Parathyroid adenoma (tissue), 2 donors: Measurements from ENCODE around the gene PRKCA.

Source experiments
- H2AFZ ChIP-seq: fragments of 300-600 bp; sonication (generic); one replicate; pipeline ENCODE4 v1.7.0; 2017; ENCODE audit warnings: antibody characterized with exemption, mild to moderate bottlenecking
- H3K27ac ChIP-seq: fragments of 300-600 bp; sonication (generic); one replicate; pipeline ENCODE4 v1.7.0; 2017
- H3K27me3 ChIP-seq: fragments of 300-600 bp; sonication (generic); one replicate; pipeline ENCODE4 v1.7.0; 2017; ENCODE audit warnings: low read length; ENCODE audit not compliant: control insufficient read depth, insufficient read depth
- H3K36me3 ChIP-seq: fragments of 300-600 bp; sonication (generic); one replicate; pipeline ENCODE4 v1.7.0; 2017; ENCODE audit warnings: low read length; ENCODE audit not compliant: control insufficient read depth, insufficient read depth
- H3K4me1 ChIP-seq: fragments of 300-600 bp; sonication (generic); one replicate; pipeline ENCODE4 v1.7.0; 2017; ENCODE audit warnings: control low read depth
- H3K4me2 ChIP-seq: fragments of 300-600 bp; sonication (generic); one replicate; pipeline ENCODE4 v1.7.0; 2017; ENCODE audit warnings: low read length
- H3K4me3 ChIP-seq: fragments of 300-600 bp; sonication (generic); one replicate; pipeline ENCODE4 v1.7.0; 2017; ENCODE audit warnings: low read depth, low read length
- H3K79me2 ChIP-seq: fragments of 300-600 bp; sonication (generic); one replicate; pipeline ENCODE4 v1.7.0; 2017; ENCODE audit warnings: control low read depth
- H3K9ac ChIP-seq: fragments of 300-600 bp; sonication (generic); one replicate; pipeline ENCODE4 v1.7.0; 2017; ENCODE audit warnings: mild to moderate bottlenecking
- H3K9me3 ChIP-seq: fragments of 300-600 bp; sonication (generic); one replicate; pipeline ENCODE4 v1.7.0; 2017; ENCODE audit warnings: low read length; ENCODE audit not compliant: control insufficient read depth
- CTCF ChIP-seq: fragments of 300-600 bp; sonication (generic); IDR thresholded peaks from one replicate; pipeline ENCODE4 v1.7.0; 2017; ENCODE audit warnings: antibody characterized with exemption, mild to moderate bottlenecking
- donor health status: primary hyperparathyroidism.

PRKCA gene

GRCh38 chr17:66435182-66435581 lies 132.8 kb downstream of the PRKCA start:
- H3K79me2 ChIP-seq = no peaks in the 10 kb centered on the region
- no peak for TF ChIP-seq CTCF
- H3K4me1 ChIP-seq = no peaks in the 10 kb centered on the region
- no peak overlapping the region for H3K27ac ChIP-seq
- H3K9ac ChIP-seq = no peak overlapping the region
- H3K27me3 ChIP-seq = no peaks in the 10 kb centered on the region
- H2AFZ ChIP-seq = no peak overlapping the region
- H3K4me2 ChIP-seq = no peak overlapping the region
- H3K4me3 ChIP-seq = no peak overlapping the region
- H3K36me3 ChIP-seq = no peaks in the 10 kb centered on the region
- no peaks in the 10 kb centered on the region for H3K9me3 ChIP-seq

- Histone ChIP-seq H3K4me3 (no peak overlapping the region), H3K27me3 (no peaks in the 10 kb centered on the region), H3K79me2 (no peaks in the 10 kb centered on the region), H3K9ac (no peak overlapping the region), H2AFZ (no peak overlapping the region), H3K9me3 (no peaks in the 10 kb centered on the region), H3K36me3 (no peaks in the 10 kb centered on the region), H3K4me1 (no peaks in the 10 kb centered on the region), H3K27ac (no peak overlapping the region), H3K4me2 (no peak overlapping the region)
- no peak for TF ChIP-seq CTCF
Measured at GRCh38 chr17:66436631-66437030, 134.2 kb downstream of the PRKCA start.

- Histone ChIP-seq H2AFZ (no peak overlapping the region), H3K9ac (no peak overlapping the region), H3K4me3 (no peak overlapping the region), H3K27me3 (no peaks in the 10 kb centered on the region), H3K9me3 (no peaks in the 10 kb centered on the region), H3K79me2 (no peaks in the 10 kb centered on the region), H3K4me2 (no peak overlapping the region), H3K36me3 (no peaks in the 10 kb centered on the region), H3K27ac (no peak overlapping the region), H3K4me1 (no peaks in the 10 kb centered on the region)
- TF ChIP-seq CTCF = no peak
Measured at GRCh38 chr17:66437476-66438026, 135.1 kb downstream of the PRKCA start.

GRCh38 chr17:66438101-66438500 lies 135.7 kb downstream of the PRKCA start:
- Histone ChIP-seq H3K4me3 (no peak overlapping the region), H3K9ac (no peak overlapping the region), H3K27ac (no peak overlapping the region), H3K4me1 (no peaks in the 10 kb centered on the region), H3K36me3 (no peaks in the 10 kb centered on the region), H3K79me2 (no peaks in the 10 kb centered on the region), H2AFZ (no peak overlapping the region), H3K4me2 (no peak overlapping the region), H3K9me3 (no peaks in the 10 kb centered on the region), H3K27me3 (no peaks in the 10 kb centered on the region)
- TF ChIP-seq CTCF = no peak

GRCh38 chr17:66441101-66441661 lies 138.8 kb downstream of the PRKCA start:
- no peak overlapping the region for H3K4me3 ChIP-seq
- no peaks in the 10 kb centered on the region for H3K27me3 ChIP-seq
- H3K79me2 ChIP-seq = no peaks in the 10 kb centered on the region
- no peak overlapping the region for H2AFZ ChIP-seq
- H3K4me1 ChIP-seq = no peaks in the 10 kb centered on the region
- no peak overlapping the region for H3K27ac ChIP-seq
- H3K9me3 ChIP-seq = no peaks in the 10 kb centered on the region
- no peak overlapping the region for H3K9ac ChIP-seq
- TF ChIP-seq CTCF = no peak
- no peak overlapping the region for H3K4me2 ChIP-seq
- H3K36me3 ChIP-seq = no peaks in the 10 kb centered on the region
